Measurements from ENCODE around the gene DNER. TPM values are rescaled to one million over a fixed set of nuclear protein-coding genes. Genes with fewer than 3 reads are reported as not detected.

The DNER gene
- total RNA-seq, 1 experiment from 2014 or later, result not detected

GRCh38 chr2:229474125-229474524 lies 240.2 kb downstream of the DNER start:
- DNase-seq (ENCODE audit: low spot score), result no peak
- in situ Hi-C loops (cut with HindIII; ENCODE audit: low sequenced_read_pairs), result no loop called here

- in situ Hi-C loops (cut with HindIII; ENCODE audit: low sequenced_read_pairs), result no loop called here
- no peak for DNase-seq (ENCODE audit: low spot score)
Measured at GRCh38 chr2:229470781-229471180, 243.6 kb downstream of the DNER start.

GRCh38 chr2:229467783-229468182 lies 246.6 kb downstream of the DNER start:
- DNase-seq (ENCODE audit: low spot score), result no peak
- in situ Hi-C loops (cut with HindIII; ENCODE audit: low sequenced_read_pairs), result no loop called here

GRCh38 chr2:229463841-229464346 lies 250.5 kb downstream of the DNER start:
- in situ Hi-C loops (cut with HindIII; ENCODE audit: low sequenced_read_pairs), result no loop called here
- DNase-seq (ENCODE audit: low spot score), result no peak

- no peak for DNase-seq (ENCODE audit: low spot score)
- in situ Hi-C loops (cut with HindIII; ENCODE audit: low sequenced_read_pairs), result no loop called here
Measured at GRCh38 chr2:229462112-229462511, 252.2 kb downstream of the DNER start.

- in situ Hi-C loops (cut with HindIII; ENCODE audit: low sequenced_read_pairs), result no loop called here
- DNase-seq (ENCODE audit: low spot score), result no peak
Measured at GRCh38 chr2:229456091-229456490, 258.3 kb downstream of the DNER start.

GRCh38 chr2:229454934-229455631 lies 259.3 kb downstream of the DNER start:
- no peak for DNase-seq (ENCODE audit: low spot score)
- in situ Hi-C loops (cut with HindIII; ENCODE audit: low sequenced_read_pairs), result no loop called here

- no peak for DNase-seq (ENCODE audit: low spot score)
- in situ Hi-C loops (cut with HindIII; ENCODE audit: low sequenced_read_pairs), result no loop called here
Measured at GRCh38 chr2:229453230-229453629, 261.1 kb downstream of the DNER start.

GRCh38 chr2:229451852-229452251 lies 262.5 kb downstream of the DNER start:
- in situ Hi-C loops (cut with HindIII; ENCODE audit: low sequenced_read_pairs), result no loop called here
- DNase-seq (ENCODE audit: low spot score), result no peak

- in situ Hi-C loops (cut with HindIII; ENCODE audit: low sequenced_read_pairs), result no loop called here
- DNase-seq (ENCODE audit: low spot score), result no peak
Measured at GRCh38 chr2:229447227-229447626, 267.1 kb downstream of the DNER start.

GRCh38 chr2:229446350-229446749 lies 268.0 kb downstream of the DNER start:
- in situ Hi-C loops (cut with HindIII; ENCODE audit: low sequenced_read_pairs), result no loop called here
- no peak for DNase-seq (ENCODE audit: low spot score)

GRCh38 chr2:229445501-229446211 lies 268.7 kb downstream of the DNER start:
- in situ Hi-C loops (cut with HindIII; ENCODE audit: low sequenced_read_pairs), result no loop called here
- DNase-seq (ENCODE audit: low spot score), result peak; percentile 48

GRCh38 chr2:229445019-229445418 lies 269.3 kb downstream of the DNER start:
- in situ Hi-C loops (cut with HindIII; ENCODE audit: low sequenced_read_pairs), result no loop called here
- no peak for DNase-seq (ENCODE audit: low spot score)

GRCh38 chr2:229443546-229444268 lies 270.6 kb downstream of the DNER start:
- in situ Hi-C loops (cut with HindIII; ENCODE audit: low sequenced_read_pairs), result no loop called here
- DNase-seq (ENCODE audit: low spot score), result no peak

GRCh38 chr2:229443141-229443540 lies 271.2 kb downstream of the DNER start:
- no peak for DNase-seq (ENCODE audit: low spot score)
- in situ Hi-C loops (cut with HindIII; ENCODE audit: low sequenced_read_pairs), result no loop called here

- in situ Hi-C loops (cut with HindIII; ENCODE audit: low sequenced_read_pairs), result no loop called here
- DNase-seq (ENCODE audit: low spot score), result no peak
Measured at GRCh38 chr2:229438430-229439159, 275.8 kb downstream of the DNER start.

GRCh38 chr2:229437467-229437866 lies 276.9 kb downstream of the DNER start:
- no peak for DNase-seq (ENCODE audit: low spot score)
- in situ Hi-C loops (cut with HindIII; ENCODE audit: low sequenced_read_pairs), result no loop called here

- no peak for DNase-seq (ENCODE audit: low spot score)
- in situ Hi-C loops (cut with HindIII; ENCODE audit: low sequenced_read_pairs), result no loop called here
Measured at GRCh38 chr2:229434187-229434586, 280.2 kb downstream of the DNER start.

GRCh38 chr2:229433351-229433750 lies 281.0 kb downstream of the DNER start:
- DNase-seq (ENCODE audit: low spot score), result no peak
- in situ Hi-C loops (cut with HindIII; ENCODE audit: low sequenced_read_pairs), result no loop called here
